NOMO-1 (cell line): Measurements from ENCODE around the gene PARN.
A peak's percentile ranks its signal among the peaks of the same experiment; 100 is the strongest.

Experiments
- DNase-seq, 2 experiments: peaks; one replicate each; lab custom pipeline; 2025; ENCODE audit not compliant: unreplicated experiment in 2 of 2; lab: John Stamatoyannopoulos, UW

The PARN gene

GRCh38 chr16:14531101-14531500 lies 99.0 kb downstream of the PARN start:
- DNase-seq: no peak

- DNase-seq: no peak
Measured at GRCh38 chr16:14530046-14530445, 100.0 kb downstream of the PARN start.

GRCh38 chr16:14529010-14529669 lies 100.9 kb downstream of the PARN start:
- peak; percentile 60 to 72 for DNase-seq

- DNase-seq: no peak
Measured at GRCh38 chr16:14528306-14528705, 101.8 kb downstream of the PARN start.

GRCh38 chr16:14527411-14528044 lies 102.5 kb downstream of the PARN start:
- no peak for DNase-seq

- no peak for DNase-seq
Measured at GRCh38 chr16:14525596-14525995, 104.5 kb downstream of the PARN start.

GRCh38 chr16:14524979-14525378 lies 105.1 kb downstream of the PARN start:
- no peak for DNase-seq

- DNase-seq: no peak
Measured at GRCh38 chr16:14523632-14524031, 106.4 kb downstream of the PARN start.

GRCh38 chr16:14522671-14523070 lies 107.4 kb downstream of the PARN start:
- no peak for DNase-seq

- no peak for DNase-seq
Measured at GRCh38 chr16:14520753-14521152, 109.3 kb downstream of the PARN start.

GRCh38 chr16:14514967-14515366 lies 115.1 kb downstream of the PARN start:
- no peak for DNase-seq

GRCh38 chr16:14513389-14514107 lies 116.5 kb downstream of the PARN start:
- DNase-seq: no peak

- no peak for DNase-seq
Measured at GRCh38 chr16:14511800-14512135, 118.3 kb downstream of the PARN start.

GRCh38 chr16:14510939-14511799 lies 118.9 kb downstream of the PARN start:
- peak in 1 of 2 experiments; percentile 6 for DNase-seq

GRCh38 chr16:14510581-14510938 lies 119.5 kb downstream of the PARN start:
- DNase-seq: no peak

GRCh38 chr16:14509675-14510132 lies 120.4 kb downstream of the PARN start:
- DNase-seq: no peak

GRCh38 chr16:14509055-14509454 lies 121.0 kb downstream of the PARN start:
- no peak for DNase-seq

GRCh38 chr16:14505846-14506245 lies 124.2 kb downstream of the PARN start:
- no peak for DNase-seq

- DNase-seq: no peak
Measured at GRCh38 chr16:14502932-14503741, 126.9 kb downstream of the PARN start.

GRCh38 chr16:14502256-14502875 lies 127.7 kb downstream of the PARN start:
- DNase-seq: no peak
